Femur (tissue), 1 donor: ENCODE measurements around the gene RAB6D.
"Not testable (repeated sequence)": the region's sequence is repeated elsewhere in the genome, so short reads cannot be mapped to it uniquely, and the experiment has no call there.

ENCODE experiments used
- DNase-seq: peaks from one replicate; pipeline ENCODE4 v3.0.0-alpha.2; 2017

RAB6D gene

GRCh38 chr2:131365452-131365851, 1.5 kb upstream of the RAB6D start:
- DNase-seq = no peak

DNA sequence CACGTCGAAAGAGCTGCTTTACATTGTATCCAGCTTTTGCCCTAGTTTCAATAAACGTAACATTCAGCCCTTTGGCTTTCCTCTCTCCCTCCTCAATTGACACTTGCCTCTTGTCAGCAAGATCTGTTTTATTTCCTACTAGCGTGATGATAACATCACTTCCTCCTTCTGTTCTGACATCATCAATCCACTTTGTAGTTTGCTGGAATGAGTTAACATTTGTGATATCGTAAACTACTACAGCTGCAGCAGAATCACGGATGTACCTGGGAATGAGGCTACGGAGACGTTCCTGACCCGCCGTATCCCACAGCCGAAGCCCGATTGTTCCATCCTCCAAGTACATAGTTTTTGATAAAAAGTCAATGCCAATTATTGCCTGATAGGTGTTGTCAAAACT, 755 bp downstream of the RAB6D start:
- not testable (repeated sequence) for DNase-seq

DNA sequence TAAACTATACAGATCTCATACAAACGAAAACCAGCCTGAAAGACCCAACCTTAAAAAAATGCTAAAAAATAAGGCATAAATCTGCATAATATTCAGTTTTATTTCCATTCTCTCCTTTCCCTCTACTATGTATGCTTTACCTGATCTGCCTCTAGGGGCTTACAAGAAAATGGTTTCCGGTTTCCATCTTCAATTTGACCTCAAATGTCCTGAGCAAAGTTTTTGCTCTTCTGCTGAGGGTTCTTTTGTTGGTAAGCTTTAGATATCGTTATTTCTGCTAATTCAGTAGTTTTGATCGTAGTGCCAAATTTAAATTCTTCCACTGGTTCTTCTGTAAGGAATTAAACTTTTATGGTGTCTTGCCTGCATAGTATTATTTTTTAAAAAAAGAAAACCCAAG, 2.2 kb downstream of the RAB6D start:
- DNase-seq = not testable (repeated sequence)

DNA sequence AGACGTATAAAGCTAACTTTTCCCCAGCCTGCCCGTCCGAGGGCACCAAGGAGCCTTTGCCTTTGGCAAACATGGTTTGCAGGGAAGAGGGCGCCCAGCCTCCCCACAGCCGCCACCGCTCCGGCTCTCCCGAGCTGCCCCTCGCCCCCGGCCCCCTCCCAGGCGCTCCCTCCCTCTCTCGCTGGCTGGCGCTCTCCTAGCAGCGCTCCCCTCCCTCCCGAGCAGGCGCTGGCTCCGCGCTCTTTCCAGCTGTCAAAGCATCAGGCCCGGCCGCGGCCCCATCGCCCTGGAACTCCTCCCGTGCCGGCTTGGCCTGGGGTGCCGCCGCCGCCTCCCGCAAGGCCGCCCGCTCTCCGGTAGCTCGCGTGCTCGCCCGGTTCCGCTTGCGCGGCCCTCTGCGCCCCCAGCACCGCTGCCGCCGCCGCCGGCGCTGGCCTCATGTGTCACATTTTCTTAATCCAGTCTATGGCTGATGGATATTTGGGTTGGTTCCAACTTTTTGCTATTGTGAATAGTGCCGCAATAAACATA, 10.7 kb downstream of the RAB6D start:
- DNase-seq = not testable (repeated sequence)

DNA sequence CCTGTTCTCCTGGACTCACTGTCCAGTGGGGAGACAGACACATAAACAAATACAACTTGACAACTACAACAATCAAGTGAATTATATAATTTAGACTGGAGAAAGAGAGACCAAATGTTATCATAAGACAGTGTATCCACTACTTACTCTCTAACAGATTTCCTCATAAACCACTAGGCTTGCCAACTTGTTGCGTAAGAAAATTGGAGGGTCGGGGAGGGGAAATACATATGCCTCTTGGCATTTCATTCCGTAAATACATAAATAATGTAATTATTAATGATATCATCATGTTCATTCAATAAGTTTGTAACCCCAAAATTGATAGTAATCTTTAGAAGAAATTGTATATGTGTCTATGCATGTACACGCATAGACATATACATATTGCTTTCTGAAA, 14.9 kb downstream of the RAB6D start:
- no peak for DNase-seq

GRCh38 chr2:131347035-131347434, 16.9 kb downstream of the RAB6D start:
- DNase-seq = not testable (repeated sequence)

DNA sequence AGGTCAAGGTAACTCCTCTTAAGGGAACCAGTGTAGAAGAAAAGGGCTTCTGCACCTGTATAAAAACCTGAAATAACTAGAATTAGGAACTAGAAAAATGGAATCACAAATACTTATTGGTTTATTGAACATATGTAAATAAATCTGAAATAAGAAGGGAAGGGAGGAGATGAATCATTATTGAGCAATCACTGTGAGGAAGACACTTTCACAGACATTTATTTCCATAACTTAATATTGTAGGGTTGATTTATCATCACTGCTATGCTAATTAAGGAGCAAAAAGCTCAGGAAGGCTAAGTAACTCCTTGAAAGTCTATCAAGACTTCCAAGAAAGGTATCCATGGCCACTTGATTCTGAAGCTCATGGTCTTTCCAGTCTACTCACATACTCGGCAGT, 24.7 kb downstream of the RAB6D start:
- DNase-seq = not testable (repeated sequence)

- peak; percentile 33 for DNase-seq
These were observed 28.6 kb downstream of the RAB6D start for GRCh38 chr2:131335319-131335718.

- DNase-seq = not testable (repeated sequence)
These were observed 31.3 kb downstream of the RAB6D start for GRCh38 chr2:131332709-131333108.

DNA sequence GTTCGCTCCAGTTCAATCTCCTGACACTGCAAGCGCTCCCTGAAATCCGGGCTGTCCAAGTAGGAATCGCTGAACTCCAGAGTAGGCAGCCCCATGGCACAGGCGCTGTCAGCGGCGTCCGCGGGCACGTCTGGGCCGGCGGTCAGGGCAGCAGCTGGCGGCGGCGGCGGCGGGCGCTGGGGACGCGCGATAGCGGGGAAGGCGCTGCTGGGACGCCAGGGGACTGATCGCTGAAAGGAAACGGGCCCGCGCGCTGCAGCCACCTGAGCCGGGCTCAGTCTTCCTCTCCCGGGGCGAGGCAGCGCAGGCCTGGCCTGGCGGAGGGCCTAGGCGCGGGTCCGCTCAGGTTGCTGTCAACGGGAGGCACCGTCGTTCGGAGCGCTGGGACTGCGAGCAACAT, 33.0 kb downstream of the RAB6D start:
- not testable (repeated sequence) for DNase-seq

- DNase-seq = no peak
These were observed 41.8 kb downstream of the RAB6D start for GRCh38 chr2:131322209-131322608.

DNA sequence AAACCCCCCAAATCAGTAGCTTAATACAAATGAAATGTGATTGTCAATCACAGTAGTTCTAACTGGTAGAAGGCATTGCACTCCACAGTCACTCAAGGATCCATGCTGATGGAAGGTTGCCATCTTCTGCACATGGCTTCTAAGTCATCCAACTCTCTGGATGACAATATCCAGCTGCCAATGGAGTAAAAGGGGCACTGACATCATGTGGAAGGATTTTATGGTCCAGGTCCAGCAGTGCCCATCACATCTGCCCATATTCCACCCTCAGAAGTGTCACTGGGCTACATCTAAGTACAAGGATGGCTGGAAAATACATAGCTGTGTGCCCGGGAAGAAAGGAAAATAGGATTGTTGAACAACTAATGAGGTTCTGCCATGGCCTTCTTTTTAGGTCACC, 42.6 kb downstream of the RAB6D start:
- DNase-seq = not testable (repeated sequence)

DNA sequence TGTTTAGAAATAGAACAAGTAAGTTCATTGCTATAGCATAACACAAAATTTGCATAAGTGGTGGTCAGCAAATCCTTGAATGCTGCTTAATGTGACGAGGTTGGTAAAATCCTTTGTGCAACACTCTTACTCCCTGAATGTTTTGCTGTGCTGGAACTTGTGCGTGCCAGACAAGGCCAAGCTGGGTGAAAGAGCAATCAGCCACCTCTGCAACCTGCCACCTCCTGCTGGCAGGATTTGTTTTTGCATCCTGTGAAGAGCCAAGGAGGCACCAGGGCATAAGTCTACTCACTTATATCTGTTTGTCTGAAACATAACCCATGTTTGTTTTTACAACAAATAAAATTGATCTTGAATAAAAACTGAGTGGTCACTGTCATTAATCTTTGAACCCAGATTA, 53.0 kb downstream of the RAB6D start:
- DNase-seq = not testable (repeated sequence)
